Ascending aorta (tissue), 2 donors: Measurements from ENCODE around the gene FXYD7. TPM values are rescaled to one million over a fixed set of nuclear protein-coding genes. Genes with fewer than 3 reads are reported as not detected.

Experiments used
- DNase-seq, 2 donors: peaks; one replicate each; pipeline ENCODE4 v3.0.0-alpha.2; 2019; ENCODE audit warnings: low spot score in 2 of 2
- H3K27ac ChIP-seq, 2 donors: fragments of 200-600 bp; sonication (generic); one replicate each; pipeline ENCODE4 v1.5.1; 2016 to 2017; ENCODE audit warnings: mild to moderate bottlenecking in 1 of 2
- H3K27me3 ChIP-seq: fragments of 200-600 bp; sonication (generic); one replicate; pipeline ENCODE4 v1.5.1; 2017
- H3K36me3 ChIP-seq, 2 donors: fragments of 200-600 bp; sonication (generic); one replicate each; pipeline ENCODE4 v1.5.1; 2016
- H3K4me1 ChIP-seq, 2 donors: fragments of 200-600 bp; sonication (generic); one replicate each; pipeline ENCODE4 v1.5.1; 2016 to 2017; ENCODE audit warnings: mild to moderate bottlenecking in 1 of 2
- H3K4me3 ChIP-seq, 2 donors: fragments of 200-600 bp; sonication (generic); one replicate each; pipeline ENCODE4 v1.5.1; 2016 to 2017; ENCODE audit warnings: mild to moderate bottlenecking in 1 of 2
- H3K9me3 ChIP-seq, 2 donors: fragments of 200-600 bp; sonication (generic); one replicate each; pipeline ENCODE4 v1.5.1; 2016
- intact Hi-C: fragments of 100-400 bp; cut with DNase I; formaldehyde crosslinking; loops from one replicate; pipeline ENCODE4 v1.15.1; 2023
- total RNA-seq: library from RNA; depleted of rRNA; stranded (reverse); fragments of >200 nt; gene quantifications from one replicate; pipeline ENCODE4 v1.1.0, GENCODE V29; 2016
- TF ChIP-seq, protein P1 (sequence below), 3 experiments: fragments of 200-600 bp in 2 of 3; fragments of 450-650 bp in 1 of 3; sonication (generic) in 2 of 3; IDR thresholded peaks; one replicate each; pipeline ENCODE4 v1.5.1; 2016 to 2019; ENCODE audit warnings: antibody characterized with exemption in 3 of 3, mild to moderate bottlenecking in 1 of 3, moderate library complexity in 1 of 3

The FXYD7 gene
- total RNA-seq, 1 donor from 2014 or later = not detected

DNA sequence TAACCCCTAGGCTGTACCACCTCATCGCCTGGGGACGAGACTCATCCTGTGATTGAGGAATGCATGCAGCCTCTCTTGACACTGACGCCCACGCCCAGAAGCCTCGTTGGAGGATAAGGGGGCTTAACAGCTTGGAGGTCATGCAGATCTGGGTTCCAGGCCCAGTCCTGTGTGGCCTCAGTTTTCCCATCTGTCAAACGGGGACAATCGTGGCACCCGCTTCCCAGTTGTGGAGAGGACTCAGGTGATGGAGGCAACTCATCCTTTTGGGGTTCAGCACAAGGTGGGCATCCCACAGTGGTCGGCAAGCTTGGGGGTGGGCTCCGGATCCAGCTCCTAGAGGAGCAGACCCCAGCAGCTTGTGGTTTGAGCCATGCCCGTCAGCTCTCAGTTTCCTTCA, 6.8 kb upstream of the FXYD7 start:
- intact Hi-C loops = no loop called here
- TF ChIP-seq, protein P1, sequence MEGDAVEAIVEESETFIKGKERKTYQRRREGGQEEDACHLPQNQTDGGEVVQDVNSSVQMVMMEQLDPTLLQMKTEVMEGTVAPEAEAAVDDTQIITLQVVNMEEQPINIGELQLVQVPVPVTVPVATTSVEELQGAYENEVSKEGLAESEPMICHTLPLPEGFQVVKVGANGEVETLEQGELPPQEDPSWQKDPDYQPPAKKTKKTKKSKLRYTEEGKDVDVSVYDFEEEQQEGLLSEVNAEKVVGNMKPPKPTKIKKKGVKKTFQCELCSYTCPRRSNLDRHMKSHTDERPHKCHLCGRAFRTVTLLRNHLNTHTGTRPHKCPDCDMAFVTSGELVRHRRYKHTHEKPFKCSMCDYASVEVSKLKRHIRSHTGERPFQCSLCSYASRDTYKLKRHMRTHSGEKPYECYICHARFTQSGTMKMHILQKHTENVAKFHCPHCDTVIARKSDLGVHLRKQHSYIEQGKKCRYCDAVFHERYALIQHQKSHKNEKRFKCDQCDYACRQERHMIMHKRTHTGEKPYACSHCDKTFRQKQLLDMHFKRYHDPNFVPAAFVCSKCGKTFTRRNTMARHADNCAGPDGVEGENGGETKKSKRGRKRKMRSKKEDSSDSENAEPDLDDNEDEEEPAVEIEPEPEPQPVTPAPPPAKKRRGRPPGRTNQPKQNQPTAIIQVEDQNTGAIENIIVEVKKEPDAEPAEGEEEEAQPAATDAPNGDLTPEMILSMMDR (IDR thresholded peaks at IDR 0.05) = no peak
- no peak overlapping the region for H3K4me3 ChIP-seq
- DNase-seq = no peak
- H3K36me3 ChIP-seq = no peaks in the 10 kb centered on the region
- peak overlapping the region in 1 of 2 donors; percentile 8 for H3K27ac ChIP-seq
- H3K4me1 ChIP-seq = peaks cover 12 to 24% of the 10 kb centered on the region in 2 donors
- H3K9me3 ChIP-seq = no peaks in the 10 kb centered on the region
- H3K27me3 ChIP-seq = no peaks in the 10 kb centered on the region

DNA sequence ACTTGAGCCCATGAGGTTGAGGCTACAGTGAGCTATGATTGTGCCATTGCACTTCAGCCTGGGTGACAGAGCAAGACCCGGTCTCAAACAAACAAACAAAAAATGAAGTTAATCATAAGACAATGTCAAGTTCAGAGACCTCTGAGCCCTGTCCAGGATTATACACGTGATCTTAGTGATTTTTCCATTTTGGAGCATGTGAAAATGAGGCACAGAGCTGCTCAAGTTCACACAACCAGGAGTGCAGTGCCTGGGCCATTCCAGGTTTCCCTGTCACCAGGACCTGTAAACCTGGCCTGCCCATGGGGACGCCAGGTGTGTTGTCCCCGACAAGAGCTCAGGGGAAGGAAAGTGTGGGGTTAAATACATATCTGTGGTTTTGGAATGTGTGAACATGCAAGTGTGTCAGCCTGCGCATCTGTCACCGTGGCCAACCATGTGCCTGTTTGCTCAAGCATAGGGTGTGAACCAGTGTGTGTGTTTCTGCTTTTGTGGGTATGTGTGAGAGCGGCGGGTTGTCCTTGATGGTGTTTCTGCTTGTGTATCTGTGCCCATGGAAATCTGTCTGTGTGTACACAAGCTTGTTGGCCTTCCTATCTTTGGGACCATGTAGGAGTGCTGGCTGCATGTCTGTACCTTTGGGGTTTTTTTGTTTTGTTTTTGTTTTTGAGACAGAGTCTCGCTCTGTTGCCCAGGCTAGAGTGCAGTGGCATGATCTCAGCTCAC, 5.9 kb upstream of the FXYD7 start:
- TF ChIP-seq, protein P1 (IDR thresholded peaks at IDR 0.05) = no peak
- Histone ChIP-seq H3K9me3 (no peaks in the 10 kb centered on the region), H3K36me3 (no peaks in the 10 kb centered on the region), H3K27ac (no peak overlapping the region), H3K4me1 (peaks cover 12 to 27% of the 10 kb centered on the region in 2 donors), H3K4me3 (no peak overlapping the region), H3K27me3 (no peaks in the 10 kb centered on the region)
- DNase-seq = no peak
- intact Hi-C loops = no loop called here

DNA sequence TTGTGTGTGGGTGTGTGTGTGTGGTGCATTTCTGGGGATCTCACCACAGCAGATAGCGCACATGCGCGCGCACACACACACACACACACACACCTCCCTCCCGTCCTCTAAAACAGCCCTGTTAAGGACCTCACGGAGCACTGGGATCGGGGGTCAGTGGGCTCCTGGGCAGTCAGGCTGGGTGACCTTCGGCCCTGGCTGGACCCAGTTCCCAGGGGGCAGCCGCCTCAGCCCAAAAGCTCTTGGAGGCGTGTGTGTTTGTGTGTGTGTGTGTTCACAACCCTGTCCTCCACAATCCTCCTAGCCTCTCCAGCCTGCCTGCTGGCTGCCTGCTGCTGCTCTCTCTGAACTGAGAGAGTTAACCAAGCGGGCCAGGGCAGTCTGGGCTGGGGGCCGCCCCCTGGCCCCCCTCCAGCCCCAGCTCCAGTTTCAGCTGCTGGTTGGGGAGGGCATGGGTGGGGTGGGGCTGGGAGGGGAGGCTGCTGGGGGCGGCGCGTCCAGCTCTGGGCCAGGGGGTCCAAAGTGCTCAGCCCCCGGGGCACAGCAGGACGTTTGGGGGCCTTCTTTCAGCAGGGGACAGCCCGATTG, 4.7 kb upstream of the FXYD7 start, which contains the start of gene FXYD1:
Gene FXYD1, plus strand, starts transcription at position 520 of the 588 bp plus-strand sequence. CDS start 1,256 bp downstream, outside the sequence.
- no peaks in the 10 kb centered on the region for H3K36me3 ChIP-seq
- no peaks in the 10 kb centered on the region for H3K9me3 ChIP-seq
- peak within 1 kb of the TSS; percentile 52 to 66 for H3K4me3 ChIP-seq
- peak within 1 kb of the TSS; percentile 94 to 96 for H3K27ac ChIP-seq
- H3K27me3 ChIP-seq = no peaks in the 10 kb centered on the region
- H3K4me1 ChIP-seq = peaks cover 12 to 34% of the 10 kb centered on the region in 2 donors
- no peak for DNase-seq
- TF ChIP-seq, protein P1 (IDR thresholded peaks at IDR 0.05) = no peak
- intact Hi-C loops = loop anchor here (2.0 kb wide), 1 partner anchor 140 kb away; no protein-coding TSS in a partner anchor

- no peak for DNase-seq
- TF ChIP-seq, protein P1 (IDR thresholded peaks at IDR 0.05) = no peak
- Histone ChIP-seq H3K9me3 (no peaks in the 10 kb centered on the region), H3K4me1 (peaks cover 12 to 34% of the 10 kb centered on the region in 2 donors), H3K27me3 (no peaks in the 10 kb centered on the region), H3K27ac (peak overlapping the region; percentile 94 to 96), H3K4me3 (peak overlapping the region; percentile 52 to 66), H3K36me3 (no peaks in the 10 kb centered on the region)
- intact Hi-C loops = loop anchor here (2.0 to 10.0 kb wide), 3 partner anchors 126 to 1346 kb away; partner anchors contain the start of genes IGFLR1, KCTD15, LIN37 and PSENEN
Observed at GRCh38 chr19:35140207-35140961, 2.7 kb upstream of the FXYD7 start.

- Histone ChIP-seq H3K36me3 (no peaks in the 10 kb centered on the region), H3K4me3 (peak overlapping the region; percentile 52 to 66), H3K9me3 (no peaks in the 10 kb centered on the region), H3K27me3 (no peaks in the 10 kb centered on the region), H3K4me1 (peaks cover 12 to 31% of the 10 kb centered on the region in 2 donors), H3K27ac (peak overlapping the region; percentile 94 to 96)
- TF ChIP-seq, protein P1 (IDR thresholded peaks at IDR 0.05) = peak; percentile 27 to 75 (median 45)
- peak; percentile 77 to 96 for DNase-seq
- intact Hi-C loops = loop anchor here (1.0 to 10.0 kb wide), 6 partner anchors 13 to 1346 kb away; partner anchors contain the start of genes FXYD5, IGFLR1, KCTD15 and LIN37
Observed at GRCh38 chr19:35140962-35141836, 1.9 kb upstream of the FXYD7 start.
